ENCODE results near the gene CPED1. TPM values are rescaled to one million over a fixed set of nuclear protein-coding genes. Genes with fewer than 3 reads are reported as not detected.

CPED1 gene
- total and polyA plus RNA-seq, 2 experiments from 2014 or later = 0.17 to 0.47 TPM

DNA sequence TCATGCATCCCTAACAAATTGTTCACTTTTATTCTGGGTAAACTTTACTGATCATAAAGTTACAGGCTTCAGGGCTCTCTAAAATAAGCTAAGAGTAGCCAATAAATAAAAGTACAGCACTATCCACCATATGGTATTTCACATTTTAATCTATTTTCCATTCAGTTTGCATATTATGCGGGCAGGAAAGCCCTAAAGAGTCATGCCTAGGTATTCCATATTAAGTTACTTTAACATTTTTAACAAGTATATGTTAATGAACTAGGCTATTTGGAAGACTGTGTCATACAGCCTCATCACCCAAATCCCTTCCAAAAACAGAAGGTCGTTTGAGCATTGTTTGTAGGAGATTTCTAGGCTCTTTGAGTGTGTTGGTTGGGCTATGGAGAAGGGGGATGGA is 106.3 kb downstream of the CPED1 start (continued):
- TF ChIP-seq, protein P1, sequence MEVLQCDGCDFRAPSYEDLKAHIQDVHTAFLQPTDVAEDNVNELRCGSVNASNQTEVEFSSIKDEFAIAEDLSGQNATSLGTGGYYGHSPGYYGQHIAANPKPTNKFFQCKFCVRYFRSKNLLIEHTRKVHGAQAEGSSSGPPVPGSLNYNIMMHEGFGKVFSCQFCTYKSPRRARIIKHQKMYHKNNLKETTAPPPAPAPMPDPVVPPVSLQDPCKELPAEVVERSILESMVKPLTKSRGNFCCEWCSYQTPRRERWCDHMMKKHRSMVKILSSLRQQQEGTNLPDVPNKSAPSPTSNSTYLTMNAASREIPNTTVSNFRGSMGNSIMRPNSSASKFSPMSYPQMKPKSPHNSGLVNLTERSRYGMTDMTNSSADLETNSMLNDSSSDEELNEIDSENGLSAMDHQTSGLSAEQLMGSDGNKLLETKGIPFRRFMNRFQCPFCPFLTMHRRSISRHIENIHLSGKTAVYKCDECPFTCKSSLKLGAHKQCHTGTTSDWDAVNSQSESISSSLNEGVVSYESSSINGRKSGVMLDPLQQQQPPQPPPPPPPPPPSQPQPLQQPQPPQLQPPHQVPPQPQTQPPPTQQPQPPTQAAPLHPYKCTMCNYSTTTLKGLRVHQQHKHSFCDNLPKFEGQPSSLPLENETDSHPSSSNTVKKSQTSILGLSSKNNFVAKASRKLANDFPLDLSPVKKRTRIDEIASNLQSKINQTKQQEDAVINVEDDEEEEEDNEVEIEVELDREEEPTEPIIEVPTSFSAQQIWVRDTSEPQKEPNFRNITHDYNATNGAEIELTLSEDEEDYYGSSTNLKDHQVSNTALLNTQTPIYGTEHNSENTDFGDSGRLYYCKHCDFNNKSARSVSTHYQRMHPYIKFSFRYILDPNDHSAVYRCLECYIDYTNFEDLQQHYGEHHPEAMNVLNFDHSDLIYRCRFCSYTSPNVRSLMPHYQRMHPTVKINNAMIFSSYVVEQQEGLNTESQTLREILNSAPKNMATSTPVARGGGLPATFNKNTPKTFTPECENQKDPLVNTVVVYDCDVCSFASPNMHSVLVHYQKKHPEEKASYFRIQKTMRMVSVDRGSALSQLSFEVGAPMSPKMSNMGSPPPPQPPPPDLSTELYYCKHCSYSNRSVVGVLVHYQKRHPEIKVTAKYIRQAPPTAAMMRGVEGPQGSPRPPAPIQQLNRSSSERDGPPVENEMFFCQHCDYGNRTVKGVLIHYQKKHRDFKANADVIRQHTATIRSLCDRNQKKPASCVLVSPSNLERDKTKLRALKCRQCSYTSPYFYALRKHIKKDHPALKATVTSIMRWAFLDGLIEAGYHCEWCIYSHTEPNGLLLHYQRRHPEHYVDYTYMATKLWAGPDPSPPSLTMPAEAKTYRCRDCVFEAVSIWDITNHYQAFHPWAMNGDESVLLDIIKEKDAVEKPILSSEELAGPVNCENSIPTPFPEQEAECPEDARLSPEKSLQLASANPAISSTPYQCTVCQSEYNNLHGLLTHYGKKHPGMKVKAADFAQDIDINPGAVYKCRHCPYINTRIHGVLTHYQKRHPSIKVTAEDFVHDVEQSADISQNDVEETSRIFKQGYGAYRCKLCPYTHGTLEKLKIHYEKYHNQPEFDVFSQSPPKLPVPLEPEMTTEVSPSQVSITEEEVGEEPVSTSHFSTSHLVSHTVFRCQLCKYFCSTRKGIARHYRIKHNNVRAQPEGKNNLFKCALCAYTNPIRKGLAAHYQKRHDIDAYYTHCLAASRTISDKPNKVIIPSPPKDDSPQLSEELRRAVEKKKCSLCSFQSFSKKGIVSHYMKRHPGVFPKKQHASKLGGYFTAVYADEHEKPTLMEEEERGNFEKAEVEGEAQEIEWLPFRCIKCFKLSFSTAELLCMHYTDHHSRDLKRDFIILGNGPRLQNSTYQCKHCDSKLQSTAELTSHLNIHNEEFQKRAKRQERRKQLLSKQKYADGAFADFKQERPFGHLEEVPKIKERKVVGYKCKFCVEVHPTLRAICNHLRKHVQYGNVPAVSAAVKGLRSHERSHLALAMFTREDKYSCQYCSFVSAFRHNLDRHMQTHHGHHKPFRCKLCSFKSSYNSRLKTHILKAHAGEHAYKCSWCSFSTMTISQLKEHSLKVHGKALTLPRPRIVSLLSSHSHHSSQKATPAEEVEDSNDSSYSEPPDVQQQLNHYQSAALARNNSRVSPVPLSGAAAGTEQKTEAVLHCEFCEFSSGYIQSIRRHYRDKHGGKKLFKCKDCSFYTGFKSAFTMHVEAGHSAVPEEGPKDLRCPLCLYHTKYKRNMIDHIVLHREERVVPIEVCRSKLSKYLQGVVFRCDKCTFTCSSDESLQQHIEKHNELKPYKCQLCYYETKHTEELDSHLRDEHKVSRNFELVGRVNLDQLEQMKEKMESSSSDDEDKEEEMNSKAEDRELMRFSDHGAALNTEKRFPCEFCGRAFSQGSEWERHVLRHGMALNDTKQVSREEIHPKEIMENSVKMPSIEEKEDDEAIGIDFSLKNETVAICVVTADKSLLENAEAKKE (CRISPR knock-in tag; IDR thresholded peaks at IDR 0.05) = no peak
- TF ChIP-seq ZNF331 (CRISPR knock-in tag; IDR thresholded peaks at IDR 0.05; ENCODE audit: low read depth) (no peak), EZH2 (IDR thresholded peaks at IDR 0.05; ENCODE audit: low read depth, unreplicated experiment) (no peak), POLR2AphosphoS5 (IDR thresholded peaks at IDR 0.05; ENCODE audit: low read depth) (no peak), JUNB (IDR thresholded peaks at IDR 0.05; ENCODE audit: unreplicated experiment) (no peak)
- TF ChIP-seq, protein P2, sequence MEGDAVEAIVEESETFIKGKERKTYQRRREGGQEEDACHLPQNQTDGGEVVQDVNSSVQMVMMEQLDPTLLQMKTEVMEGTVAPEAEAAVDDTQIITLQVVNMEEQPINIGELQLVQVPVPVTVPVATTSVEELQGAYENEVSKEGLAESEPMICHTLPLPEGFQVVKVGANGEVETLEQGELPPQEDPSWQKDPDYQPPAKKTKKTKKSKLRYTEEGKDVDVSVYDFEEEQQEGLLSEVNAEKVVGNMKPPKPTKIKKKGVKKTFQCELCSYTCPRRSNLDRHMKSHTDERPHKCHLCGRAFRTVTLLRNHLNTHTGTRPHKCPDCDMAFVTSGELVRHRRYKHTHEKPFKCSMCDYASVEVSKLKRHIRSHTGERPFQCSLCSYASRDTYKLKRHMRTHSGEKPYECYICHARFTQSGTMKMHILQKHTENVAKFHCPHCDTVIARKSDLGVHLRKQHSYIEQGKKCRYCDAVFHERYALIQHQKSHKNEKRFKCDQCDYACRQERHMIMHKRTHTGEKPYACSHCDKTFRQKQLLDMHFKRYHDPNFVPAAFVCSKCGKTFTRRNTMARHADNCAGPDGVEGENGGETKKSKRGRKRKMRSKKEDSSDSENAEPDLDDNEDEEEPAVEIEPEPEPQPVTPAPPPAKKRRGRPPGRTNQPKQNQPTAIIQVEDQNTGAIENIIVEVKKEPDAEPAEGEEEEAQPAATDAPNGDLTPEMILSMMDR (conservative IDR thresholded peaks at IDR 0.05; ENCODE audit: low read depth in 2 of 2) = no peak
- TF ChIP-seq, protein P3, sequence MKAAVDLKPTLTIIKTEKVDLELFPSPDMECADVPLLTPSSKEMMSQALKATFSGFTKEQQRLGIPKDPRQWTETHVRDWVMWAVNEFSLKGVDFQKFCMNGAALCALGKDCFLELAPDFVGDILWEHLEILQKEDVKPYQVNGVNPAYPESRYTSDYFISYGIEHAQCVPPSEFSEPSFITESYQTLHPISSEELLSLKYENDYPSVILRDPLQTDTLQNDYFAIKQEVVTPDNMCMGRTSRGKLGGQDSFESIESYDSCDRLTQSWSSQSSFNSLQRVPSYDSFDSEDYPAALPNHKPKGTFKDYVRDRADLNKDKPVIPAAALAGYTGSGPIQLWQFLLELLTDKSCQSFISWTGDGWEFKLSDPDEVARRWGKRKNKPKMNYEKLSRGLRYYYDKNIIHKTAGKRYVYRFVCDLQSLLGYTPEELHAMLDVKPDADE (IDR thresholded peaks at IDR 0.05) = no peak

Measured in GM23338 (cell line).